Erythroblast (primary cell): Measurements from ENCODE around the gene EPSTI1.

Source experiments
- GATA1 ChIP-seq: IDR thresholded peaks from 2 replicates; pipeline ENCODE4 v1.6.1; 2011; ENCODE audit warnings: low read depth, mild to moderate bottlenecking, control low read depth, low read length, moderate library complexity
- POLR2A ChIP-seq: IDR thresholded peaks from 2 replicates; pipeline ENCODE4 v1.6.1; 2011; ENCODE audit warnings: mild to moderate bottlenecking, low read length

- TF ChIP-seq POLR2A (no peak), GATA1 (no peak)
Measured at GRCh38 chr13:42875475-42876269, 116.4 kb downstream of the EPSTI1 start.
